HepG2 (cell line): ENCODE data around the gene NEMF. TPM values are rescaled to one million over a fixed set of nuclear protein-coding genes. Genes with fewer than 3 reads are reported as not detected.

Experiments
- ARNT2 ChIP-seq: sonication (generic); formaldehyde crosslinking; IDR thresholded peaks from 2 replicates; pipeline ENCODE4 v1.8.0; 2022; ENCODE audit warnings: mild to moderate bottlenecking, low read depth, missing genetic modification reagents, moderate library complexity
- ATRX ChIP-seq: sonication (generic); formaldehyde crosslinking; IDR thresholded peaks from 2 replicates; pipeline ENCODE4 v1.4.0; 2020; ENCODE audit warnings: missing genetic modification reagents, borderline replicate concordance
- CBFB ChIP-seq: sonication (generic); formaldehyde crosslinking; IDR thresholded peaks from 2 replicates; pipeline ENCODE4 v1.4.0; 2020; ENCODE audit warnings: missing genetic modification reagents
- DDIT3 ChIP-seq: sonication (generic); formaldehyde crosslinking; IDR thresholded peaks from 2 replicates; pipeline ENCODE4 v1.4.0; 2020; ENCODE audit warnings: mild to moderate bottlenecking, missing genetic modification reagents
- KAT7 ChIP-seq: IDR thresholded peaks from 2 replicates; pipeline ENCODE4 v1.6.1; 2018; ENCODE audit warnings: borderline replicate concordance, missing compliant biosample characterization
- KLF13 ChIP-seq: sonication (generic); formaldehyde crosslinking; IDR thresholded peaks from 2 replicates; pipeline ENCODE4 v1.4.0; 2020; ENCODE audit warnings: mild to moderate bottlenecking, missing genetic modification reagents
- MIER2 ChIP-seq: IDR thresholded peaks from 2 replicates; pipeline ENCODE4 v1.6.1; 2016; ENCODE audit warnings: missing biosample characterization, missing genetic modification reagents
- NKX3-1 ChIP-seq: sonication (generic); formaldehyde crosslinking; IDR thresholded peaks from 2 replicates; pipeline ENCODE4 v1.5.0; 2020; ENCODE audit warnings: missing genetic modification reagents
- PAF1 ChIP-seq: IDR thresholded peaks from 2 replicates; pipeline ENCODE4 v1.6.1; 2016; ENCODE audit warnings: missing genetic modification reagents, missing compliant biosample characterization
- SMAD3 ChIP-seq: sonication (generic); formaldehyde crosslinking; IDR thresholded peaks from 2 replicates; pipeline ENCODE4 v1.4.0; 2020; ENCODE audit warnings: missing genetic modification reagents
- SOX5 ChIP-seq: IDR thresholded peaks from 2 replicates; pipeline ENCODE4 v1.6.1; 2016; ENCODE audit warnings: borderline replicate concordance
- ZFP82 ChIP-seq: sonication (generic); formaldehyde crosslinking; IDR thresholded peaks from 2 replicates; pipeline ENCODE4 v1.5.1; 2020; ENCODE audit warnings: mild to moderate bottlenecking, missing genetic modification reagents, borderline replicate concordance
- ZNF160 ChIP-seq: sonication (generic); formaldehyde crosslinking; IDR thresholded peaks from 2 replicates; pipeline ENCODE4 v1.8.0; 2022; ENCODE audit warnings: mild to moderate bottlenecking, inconsistent platforms, missing genetic modification reagents
- ZNF224 ChIP-seq: sonication (generic); formaldehyde crosslinking; IDR thresholded peaks from 2 replicates; pipeline ENCODE4 v1.5.0; 2020; ENCODE audit warnings: mild to moderate bottlenecking, missing genetic modification reagents
- ZNF431 ChIP-seq: sonication (generic); formaldehyde crosslinking; IDR thresholded peaks from 2 replicates; pipeline ENCODE4 v1.9.0; 2022; ENCODE audit warnings: missing genetic modification reagents, low read depth, mild to moderate bottlenecking, borderline replicate concordance
- ZNF557 ChIP-seq: sonication (generic); formaldehyde crosslinking; IDR thresholded peaks from 2 replicates; pipeline ENCODE4 v1.4.0; 2020; ENCODE audit warnings: missing genetic modification reagents
- ZNF589 ChIP-seq: sonication (generic); formaldehyde crosslinking; conservative IDR thresholded peaks from 2 replicates; pipeline ENCODE4 v1.8.0; 2022; ENCODE audit warnings: mild to moderate bottlenecking, moderate library complexity, missing genetic modification reagents
- ZNF670 ChIP-seq: sonication (generic); formaldehyde crosslinking; IDR thresholded peaks from 2 replicates; pipeline ENCODE4 v1.8.0; 2022; ENCODE audit warnings: mild to moderate bottlenecking, missing genetic modification reagents, borderline replicate concordance
- ZNF737 ChIP-seq: sonication (generic); formaldehyde crosslinking; IDR thresholded peaks from 2 replicates; pipeline ENCODE4 v1.5.0; 2020; ENCODE audit warnings: missing genetic modification reagents, mild to moderate bottlenecking, borderline replicate concordance
- ZNF746 ChIP-seq: sonication (generic); formaldehyde crosslinking; IDR thresholded peaks from 2 replicates; pipeline ENCODE4 v1.8.0; 2022; ENCODE audit warnings: mild to moderate bottlenecking, missing genetic modification reagents
- ZNF782 ChIP-seq: sonication (generic); formaldehyde crosslinking; IDR thresholded peaks from 2 replicates; pipeline ENCODE4 v1.4.0; 2020; ENCODE audit warnings: missing genetic modification reagents, mild to moderate bottlenecking, borderline replicate concordance
- polyA plus RNA-seq, 8 experiments: library from polyadenylated mRNA; depleted of rRNA in 3 of 8; stranded (reverse) in 7 of 8; unstranded in 1 of 8; fragments of >200 nt; fragmentation: Illumina TruSeq in 4 of 8; extraction: Trizol in 4 of 8; gene quantifications; 2 replicates each; pipeline versions ENCODE4 v1.2.1 to v1.2.3, GENCODE V29; 2011 to 2016; ENCODE audit warnings: low read depth in 4 of 8, missing spikeins in 1 of 8, mixed read lengths in 1 of 8; ENCODE audit not compliant: insufficient read depth in 1 of 8
- total RNA-seq, 5 experiments: library from RNA; depleted of rRNA; stranded (reverse); fragments of >200 nt; fragmentation: Illumina TruSeq; extraction: Trizol; gene quantifications; 2 replicates each; pipeline ENCODE4 v1.2.3, GENCODE V29; 2016; ENCODE audit warnings: low read depth in 1 of 5
- TF ChIP-seq, protein P1 (sequence below): sonication (generic); formaldehyde crosslinking; IDR thresholded peaks from 2 replicates; pipeline ENCODE4 v1.9.0; 2021; ENCODE audit warnings: missing genetic modification reagents, mild to moderate bottlenecking, borderline replicate concordance
- TF ChIP-seq, protein P2 (sequence below): sonication (generic); formaldehyde crosslinking; IDR thresholded peaks from 2 replicates; pipeline ENCODE4 v1.8.0; 2022; ENCODE audit warnings: missing genetic modification reagents, mild to moderate bottlenecking, moderate library complexity, borderline replicate concordance
- TF ChIP-seq, protein P3 (sequence below): sonication (generic); formaldehyde crosslinking; IDR thresholded peaks from 2 replicates; pipeline ENCODE4 v1.8.1; 2023; ENCODE audit warnings: mild to moderate bottlenecking, missing genetic modification reagents

NEMF gene
- total and polyA plus RNA-seq, 2 of the 13 experiments (the other 11 are each of a cell fraction or from before 2014, with no cell fraction given): 21.3 to 57.9 TPM

DNA sequence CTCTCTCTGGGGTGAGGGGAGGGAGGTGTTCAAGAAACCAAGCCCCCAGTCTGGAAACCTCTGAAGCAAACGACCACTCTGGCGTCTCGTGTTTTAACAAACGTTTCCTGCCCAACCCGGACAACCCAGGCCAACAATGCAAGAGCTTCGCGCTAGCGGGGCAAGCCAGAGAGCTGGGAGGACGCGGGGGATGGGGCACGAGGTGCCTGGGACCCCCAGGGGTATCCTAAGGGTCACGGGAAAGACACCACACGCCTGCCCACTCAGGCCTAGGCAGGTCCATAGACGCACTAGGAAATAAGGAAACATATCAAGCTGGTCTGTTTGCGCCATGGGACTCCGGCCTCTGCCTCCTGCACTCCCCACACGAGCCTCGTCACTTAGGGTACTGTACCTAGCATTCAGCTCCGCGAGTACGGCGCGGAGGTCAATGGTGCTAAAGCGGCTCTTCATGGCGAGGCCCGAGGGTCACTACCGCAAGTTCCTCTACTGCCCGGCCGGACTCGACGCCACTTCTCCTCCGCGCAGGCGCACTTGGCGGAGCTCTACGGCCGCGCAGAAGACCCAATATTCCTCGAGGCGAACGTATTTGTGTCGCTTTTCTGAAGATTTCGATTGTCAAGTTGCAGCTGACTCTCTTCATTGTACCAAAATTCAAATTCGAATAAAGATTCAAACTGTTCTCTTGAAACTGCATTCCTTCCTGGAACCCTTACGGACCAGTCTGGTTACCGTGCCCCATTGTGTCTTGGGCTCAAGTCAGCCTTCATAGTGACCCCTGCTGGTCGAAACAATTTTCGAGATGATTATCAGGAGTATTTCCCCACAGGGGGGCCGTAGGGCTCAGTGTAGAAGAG lies at the start of gene NEMF (continued):
- TF ChIP-seq MIER2 (CRISPR knock-in tag): no peak
- no peak for TF ChIP-seq PAF1 (CRISPR knock-in tag)
- no peak for TF ChIP-seq ZNF782 (CRISPR knock-in tag)
- TF ChIP-seq ZNF431: peak; percentile 30; the same call in 1 of the 2 replicates
- TF ChIP-seq KAT7: peak; percentile 71; the same call in 1 of the 2 replicates
- TF ChIP-seq SMAD3 (CRISPR knock-in tag): peak; percentile 70; the same call in 1 of the 2 replicates
- peak; percentile 83 for TF ChIP-seq ZNF224 (CRISPR knock-in tag)
- peak; percentile 76 for TF ChIP-seq ARNT2 (CRISPR knock-in tag)
- TF ChIP-seq ZNF737: peak; percentile 94; the same call in 1 of the 2 replicates
- peak; percentile 65; the same call in 1 of the 2 replicates for TF ChIP-seq ZNF746 (CRISPR knock-in tag)
- TF ChIP-seq ZNF557 (CRISPR knock-in tag): no peak
- no peak for TF ChIP-seq DDIT3 (CRISPR knock-in tag)
- no peak for TF ChIP-seq SOX5 (CRISPR knock-in tag)
- no peak for TF ChIP-seq ZNF160
- no peak for TF ChIP-seq KLF13
- TF ChIP-seq NKX3-1 (CRISPR knock-in tag): peak; percentile 40; the same call in 1 of the 2 replicates
- peak; percentile 84 for TF ChIP-seq ZFP82
- TF ChIP-seq ZNF589 (CRISPR knock-in tag): peak; percentile 75
- TF ChIP-seq ATRX (CRISPR knock-in tag): no peak
- TF ChIP-seq, protein P1, sequence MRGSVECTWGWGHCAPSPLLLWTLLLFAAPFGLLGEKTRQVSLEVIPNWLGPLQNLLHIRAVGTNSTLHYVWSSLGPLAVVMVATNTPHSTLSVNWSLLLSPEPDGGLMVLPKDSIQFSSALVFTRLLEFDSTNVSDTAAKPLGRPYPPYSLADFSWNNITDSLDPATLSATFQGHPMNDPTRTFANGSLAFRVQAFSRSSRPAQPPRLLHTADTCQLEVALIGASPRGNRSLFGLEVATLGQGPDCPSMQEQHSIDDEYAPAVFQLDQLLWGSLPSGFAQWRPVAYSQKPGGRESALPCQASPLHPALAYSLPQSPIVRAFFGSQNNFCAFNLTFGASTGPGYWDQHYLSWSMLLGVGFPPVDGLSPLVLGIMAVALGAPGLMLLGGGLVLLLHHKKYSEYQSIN: no peak
- TF ChIP-seq, protein P2, sequence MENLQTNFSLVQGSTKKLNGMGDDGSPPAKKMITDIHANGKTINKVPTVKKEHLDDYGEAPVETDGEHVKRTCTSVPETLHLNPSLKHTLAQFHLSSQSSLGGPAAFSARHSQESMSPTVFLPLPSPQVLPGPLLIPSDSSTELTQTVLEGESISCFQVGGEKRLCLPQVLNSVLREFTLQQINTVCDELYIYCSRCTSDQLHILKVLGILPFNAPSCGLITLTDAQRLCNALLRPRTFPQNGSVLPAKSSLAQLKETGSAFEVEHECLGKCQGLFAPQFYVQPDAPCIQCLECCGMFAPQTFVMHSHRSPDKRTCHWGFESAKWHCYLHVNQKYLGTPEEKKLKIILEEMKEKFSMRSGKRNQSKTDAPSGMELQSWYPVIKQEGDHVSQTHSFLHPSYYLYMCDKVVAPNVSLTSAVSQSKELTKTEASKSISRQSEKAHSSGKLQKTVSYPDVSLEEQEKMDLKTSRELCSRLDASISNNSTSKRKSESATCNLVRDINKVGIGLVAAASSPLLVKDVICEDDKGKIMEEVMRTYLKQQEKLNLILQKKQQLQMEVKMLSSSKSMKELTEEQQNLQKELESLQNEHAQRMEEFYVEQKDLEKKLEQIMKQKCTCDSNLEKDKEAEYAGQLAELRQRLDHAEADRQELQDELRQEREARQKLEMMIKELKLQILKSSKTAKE (CRISPR knock-in tag): no peak
- TF ChIP-seq, protein P3, sequence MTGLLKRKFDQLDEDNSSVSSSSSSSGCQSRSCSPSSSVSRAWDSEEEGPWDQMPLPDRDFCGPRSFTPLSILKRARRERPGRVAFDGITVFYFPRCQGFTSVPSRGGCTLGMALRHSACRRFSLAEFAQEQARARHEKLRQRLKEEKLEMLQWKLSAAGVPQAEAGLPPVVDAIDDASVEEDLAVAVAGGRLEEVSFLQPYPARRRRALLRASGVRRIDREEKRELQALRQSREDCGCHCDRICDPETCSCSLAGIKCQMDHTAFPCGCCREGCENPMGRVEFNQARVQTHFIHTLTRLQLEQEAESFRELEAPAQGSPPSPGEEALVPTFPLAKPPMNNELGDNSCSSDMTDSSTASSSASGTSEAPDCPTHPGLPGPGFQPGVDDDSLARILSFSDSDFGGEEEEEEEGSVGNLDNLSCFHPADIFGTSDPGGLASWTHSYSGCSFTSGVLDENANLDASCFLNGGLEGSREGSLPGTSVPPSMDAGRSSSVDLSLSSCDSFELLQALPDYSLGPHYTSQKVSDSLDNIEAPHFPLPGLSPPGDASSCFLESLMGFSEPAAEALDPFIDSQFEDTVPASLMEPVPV (CRISPR knock-in tag): 0 out of 2 replicates have a peak, but pooled peaks have one; percentile 73
- no peak for TF ChIP-seq CBFB (CRISPR knock-in tag)
- TF ChIP-seq ZNF670 (CRISPR knock-in tag): peak; percentile 71
